ENCODE data around the gene GALNT10.

DNA sequence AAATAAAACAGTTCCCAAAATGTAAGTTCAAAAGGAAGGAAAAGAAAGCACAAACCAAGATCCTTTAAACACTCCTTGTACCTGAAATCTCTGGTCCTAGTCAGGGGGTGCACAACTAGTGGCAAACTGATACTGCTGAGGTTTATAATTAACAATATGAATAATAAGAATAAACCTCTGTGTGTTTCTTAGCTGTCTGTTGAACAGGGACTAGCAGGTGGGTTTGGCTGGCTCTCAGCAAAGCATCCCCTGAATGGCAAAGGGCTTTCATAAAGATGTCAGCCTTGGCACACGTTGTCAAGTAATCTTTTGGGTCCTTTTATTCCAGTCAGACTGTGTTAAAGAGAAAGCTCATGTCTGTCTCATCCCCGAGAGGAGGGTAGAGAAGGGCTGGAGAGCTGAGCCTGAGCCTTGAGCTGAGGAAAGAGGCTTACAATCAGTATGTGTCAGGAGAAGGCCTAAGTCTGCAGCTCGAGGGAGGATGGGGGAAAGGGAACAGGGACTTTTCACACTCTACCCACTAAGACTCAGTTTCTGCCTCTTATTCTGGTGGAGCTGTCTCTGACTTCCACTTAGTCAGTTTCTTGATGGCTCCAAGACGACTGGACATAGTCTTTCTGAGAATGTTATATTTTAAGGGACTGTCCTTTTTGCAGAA is 123.0 kb downstream of the GALNT10 start:
- TF ChIP-seq, protein P1, sequence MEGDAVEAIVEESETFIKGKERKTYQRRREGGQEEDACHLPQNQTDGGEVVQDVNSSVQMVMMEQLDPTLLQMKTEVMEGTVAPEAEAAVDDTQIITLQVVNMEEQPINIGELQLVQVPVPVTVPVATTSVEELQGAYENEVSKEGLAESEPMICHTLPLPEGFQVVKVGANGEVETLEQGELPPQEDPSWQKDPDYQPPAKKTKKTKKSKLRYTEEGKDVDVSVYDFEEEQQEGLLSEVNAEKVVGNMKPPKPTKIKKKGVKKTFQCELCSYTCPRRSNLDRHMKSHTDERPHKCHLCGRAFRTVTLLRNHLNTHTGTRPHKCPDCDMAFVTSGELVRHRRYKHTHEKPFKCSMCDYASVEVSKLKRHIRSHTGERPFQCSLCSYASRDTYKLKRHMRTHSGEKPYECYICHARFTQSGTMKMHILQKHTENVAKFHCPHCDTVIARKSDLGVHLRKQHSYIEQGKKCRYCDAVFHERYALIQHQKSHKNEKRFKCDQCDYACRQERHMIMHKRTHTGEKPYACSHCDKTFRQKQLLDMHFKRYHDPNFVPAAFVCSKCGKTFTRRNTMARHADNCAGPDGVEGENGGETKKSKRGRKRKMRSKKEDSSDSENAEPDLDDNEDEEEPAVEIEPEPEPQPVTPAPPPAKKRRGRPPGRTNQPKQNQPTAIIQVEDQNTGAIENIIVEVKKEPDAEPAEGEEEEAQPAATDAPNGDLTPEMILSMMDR (IDR thresholded peaks at IDR 0.05): no peak
- no peak for TF ChIP-seq NFYB (CRISPR knock-in tag; conservative IDR thresholded peaks at IDR 0.05; ENCODE audit: low read depth)
- no peak for TF ChIP-seq SMAD3 (CRISPR knock-in tag; IDR thresholded peaks at IDR 0.05; ENCODE audit: borderline replicate concordance)
- TF ChIP-seq ZNF263 (CRISPR knock-in tag; IDR thresholded peaks at IDR 0.05; ENCODE audit: low read depth): no peak
- TF ChIP-seq, protein P2, sequence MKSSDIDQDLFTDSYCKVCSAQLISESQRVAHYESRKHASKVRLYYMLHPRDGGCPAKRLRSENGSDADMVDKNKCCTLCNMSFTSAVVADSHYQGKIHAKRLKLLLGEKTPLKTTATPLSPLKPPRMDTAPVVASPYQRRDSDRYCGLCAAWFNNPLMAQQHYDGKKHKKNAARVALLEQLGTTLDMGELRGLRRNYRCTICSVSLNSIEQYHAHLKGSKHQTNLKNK (CRISPR knock-in tag; IDR thresholded peaks at IDR 0.05): no peak
- no peak for TF ChIP-seq ZNF232 (CRISPR knock-in tag; IDR thresholded peaks at IDR 0.05)
- TF ChIP-seq, protein P3, sequence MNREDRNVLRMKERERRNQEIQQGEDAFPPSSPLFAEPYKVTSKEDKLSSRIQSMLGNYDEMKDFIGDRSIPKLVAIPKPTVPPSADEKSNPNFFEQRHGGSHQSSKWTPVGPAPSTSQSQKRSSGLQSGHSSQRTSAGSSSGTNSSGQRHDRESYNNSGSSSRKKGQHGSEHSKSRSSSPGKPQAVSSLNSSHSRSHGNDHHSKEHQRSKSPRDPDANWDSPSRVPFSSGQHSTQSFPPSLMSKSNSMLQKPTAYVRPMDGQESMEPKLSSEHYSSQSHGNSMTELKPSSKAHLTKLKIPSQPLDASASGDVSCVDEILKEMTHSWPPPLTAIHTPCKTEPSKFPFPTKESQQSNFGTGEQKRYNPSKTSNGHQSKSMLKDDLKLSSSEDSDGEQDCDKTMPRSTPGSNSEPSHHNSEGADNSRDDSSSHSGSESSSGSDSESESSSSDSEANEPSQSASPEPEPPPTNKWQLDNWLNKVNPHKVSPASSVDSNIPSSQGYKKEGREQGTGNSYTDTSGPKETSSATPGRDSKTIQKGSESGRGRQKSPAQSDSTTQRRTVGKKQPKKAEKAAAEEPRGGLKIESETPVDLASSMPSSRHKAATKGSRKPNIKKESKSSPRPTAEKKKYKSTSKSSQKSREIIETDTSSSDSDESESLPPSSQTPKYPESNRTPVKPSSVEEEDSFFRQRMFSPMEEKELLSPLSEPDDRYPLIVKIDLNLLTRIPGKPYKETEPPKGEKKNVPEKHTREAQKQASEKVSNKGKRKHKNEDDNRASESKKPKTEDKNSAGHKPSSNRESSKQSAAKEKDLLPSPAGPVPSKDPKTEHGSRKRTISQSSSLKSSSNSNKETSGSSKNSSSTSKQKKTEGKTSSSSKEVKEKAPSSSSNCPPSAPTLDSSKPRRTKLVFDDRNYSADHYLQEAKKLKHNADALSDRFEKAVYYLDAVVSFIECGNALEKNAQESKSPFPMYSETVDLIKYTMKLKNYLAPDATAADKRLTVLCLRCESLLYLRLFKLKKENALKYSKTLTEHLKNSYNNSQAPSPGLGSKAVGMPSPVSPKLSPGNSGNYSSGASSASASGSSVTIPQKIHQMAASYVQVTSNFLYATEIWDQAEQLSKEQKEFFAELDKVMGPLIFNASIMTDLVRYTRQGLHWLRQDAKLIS (CRISPR knock-in tag; IDR thresholded peaks at IDR 0.05; ENCODE audit: borderline replicate concordance): no peak

Data from WTC11 (cell line).